GM20000 (cell line): Measurements from ENCODE around the gene TNIK.

Experiments
- DNase-seq: peaks from one replicate; pipeline ENCODE4 v3.0.0; 2012; ENCODE audit warnings: low spot score
- TF ChIP-seq, protein P1 (sequence below): IDR thresholded peaks from 2 replicates; pipeline ENCODE4 v1.5.1; 2012; ENCODE audit warnings: mild to moderate bottlenecking, control low read depth; ENCODE audit errors: extremely low read depth, missing control alignments

Gene TNIK

DNA sequence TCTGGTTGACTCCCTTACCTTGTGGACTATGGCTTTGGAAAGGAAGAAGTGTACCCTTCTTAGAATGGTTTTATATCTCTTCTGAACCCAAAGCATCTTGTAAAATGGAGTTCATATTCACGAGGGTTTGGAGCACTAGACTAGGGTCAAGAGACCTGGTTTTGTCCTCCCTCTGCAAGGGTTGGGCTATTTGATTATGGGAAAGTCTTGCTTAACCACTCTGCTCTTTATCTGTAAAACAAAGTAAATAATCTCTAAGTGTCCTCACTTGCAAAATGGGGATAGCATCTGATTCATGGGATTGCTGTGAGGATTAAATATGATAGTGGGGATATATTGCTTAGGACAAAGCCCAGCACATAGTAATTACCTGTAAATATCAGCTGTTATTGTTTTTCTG lies 415.8 kb downstream of the TNIK start:
- DNase-seq: no peak

DNA sequence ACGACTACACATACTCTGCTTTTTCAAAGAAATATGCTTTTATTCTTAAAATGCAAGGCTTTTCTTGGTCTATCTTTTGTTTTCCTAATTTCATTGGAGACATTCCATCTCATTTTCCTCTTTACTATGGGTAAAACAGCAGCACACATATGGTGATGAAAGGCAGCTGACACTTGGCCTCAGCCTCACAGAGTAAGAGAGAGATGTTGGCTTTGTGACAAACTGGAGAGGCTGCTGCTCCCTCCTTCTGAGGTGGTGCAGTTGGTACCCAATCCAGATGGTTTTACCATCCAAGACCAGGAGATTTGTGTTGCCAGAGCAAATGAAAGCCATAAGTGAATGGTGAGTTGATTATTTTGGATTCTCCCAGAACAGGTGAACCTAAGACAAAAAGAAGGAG lies 420.5 kb downstream of the TNIK start:
- no peak for DNase-seq
- TF ChIP-seq, protein P1, sequence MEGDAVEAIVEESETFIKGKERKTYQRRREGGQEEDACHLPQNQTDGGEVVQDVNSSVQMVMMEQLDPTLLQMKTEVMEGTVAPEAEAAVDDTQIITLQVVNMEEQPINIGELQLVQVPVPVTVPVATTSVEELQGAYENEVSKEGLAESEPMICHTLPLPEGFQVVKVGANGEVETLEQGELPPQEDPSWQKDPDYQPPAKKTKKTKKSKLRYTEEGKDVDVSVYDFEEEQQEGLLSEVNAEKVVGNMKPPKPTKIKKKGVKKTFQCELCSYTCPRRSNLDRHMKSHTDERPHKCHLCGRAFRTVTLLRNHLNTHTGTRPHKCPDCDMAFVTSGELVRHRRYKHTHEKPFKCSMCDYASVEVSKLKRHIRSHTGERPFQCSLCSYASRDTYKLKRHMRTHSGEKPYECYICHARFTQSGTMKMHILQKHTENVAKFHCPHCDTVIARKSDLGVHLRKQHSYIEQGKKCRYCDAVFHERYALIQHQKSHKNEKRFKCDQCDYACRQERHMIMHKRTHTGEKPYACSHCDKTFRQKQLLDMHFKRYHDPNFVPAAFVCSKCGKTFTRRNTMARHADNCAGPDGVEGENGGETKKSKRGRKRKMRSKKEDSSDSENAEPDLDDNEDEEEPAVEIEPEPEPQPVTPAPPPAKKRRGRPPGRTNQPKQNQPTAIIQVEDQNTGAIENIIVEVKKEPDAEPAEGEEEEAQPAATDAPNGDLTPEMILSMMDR: no peak

More for the DNA sequence above, 415.8 kb downstream of the TNIK start:
- TF ChIP-seq, protein P1: no peak

DNA sequence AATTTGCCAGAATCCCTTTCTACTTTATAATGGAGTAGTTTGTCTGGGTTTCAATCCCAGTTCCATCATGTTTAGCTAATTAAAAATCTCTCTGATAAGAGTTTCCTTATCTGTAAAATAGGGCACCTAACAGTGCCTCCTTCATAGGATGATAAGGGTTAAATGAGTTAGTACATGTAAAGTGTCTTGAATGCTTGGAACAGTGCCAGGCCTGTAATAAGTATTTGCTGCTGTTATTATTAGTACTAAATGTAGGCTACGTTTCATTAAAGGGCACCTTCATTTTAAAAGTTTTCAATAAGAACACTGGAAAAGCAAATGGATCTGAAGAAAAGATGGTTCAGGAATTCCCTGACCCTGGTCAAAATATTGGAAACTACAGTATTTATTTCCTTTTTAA lies 421.9 kb downstream of the TNIK start:
- TF ChIP-seq, protein P1: no peak
- no peak for DNase-seq

DNA sequence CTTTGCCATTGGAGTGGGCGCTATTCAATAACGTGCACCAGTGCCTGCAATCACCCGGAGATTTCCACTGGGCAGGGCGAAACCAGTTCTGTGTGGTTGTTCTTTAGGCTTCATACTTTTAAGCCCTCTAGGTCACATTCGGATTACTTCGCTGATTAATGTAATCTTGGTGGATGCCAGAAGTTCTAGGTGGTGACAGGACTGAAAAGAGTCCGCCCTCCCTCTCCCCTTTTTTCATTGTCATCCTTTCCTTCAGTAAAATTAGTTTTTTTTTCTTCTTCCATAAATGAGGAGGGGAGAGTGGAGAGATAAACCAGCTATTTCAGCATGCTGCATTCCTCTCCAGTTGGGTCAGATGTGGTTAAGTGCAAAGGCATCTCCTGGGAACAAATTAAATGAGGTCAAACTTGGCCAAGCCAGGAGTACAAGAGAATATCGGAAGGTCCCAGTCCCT lies 431.4 kb downstream of the TNIK start:
- DNase-seq: no peak
- TF ChIP-seq, protein P1: no peak

DNA sequence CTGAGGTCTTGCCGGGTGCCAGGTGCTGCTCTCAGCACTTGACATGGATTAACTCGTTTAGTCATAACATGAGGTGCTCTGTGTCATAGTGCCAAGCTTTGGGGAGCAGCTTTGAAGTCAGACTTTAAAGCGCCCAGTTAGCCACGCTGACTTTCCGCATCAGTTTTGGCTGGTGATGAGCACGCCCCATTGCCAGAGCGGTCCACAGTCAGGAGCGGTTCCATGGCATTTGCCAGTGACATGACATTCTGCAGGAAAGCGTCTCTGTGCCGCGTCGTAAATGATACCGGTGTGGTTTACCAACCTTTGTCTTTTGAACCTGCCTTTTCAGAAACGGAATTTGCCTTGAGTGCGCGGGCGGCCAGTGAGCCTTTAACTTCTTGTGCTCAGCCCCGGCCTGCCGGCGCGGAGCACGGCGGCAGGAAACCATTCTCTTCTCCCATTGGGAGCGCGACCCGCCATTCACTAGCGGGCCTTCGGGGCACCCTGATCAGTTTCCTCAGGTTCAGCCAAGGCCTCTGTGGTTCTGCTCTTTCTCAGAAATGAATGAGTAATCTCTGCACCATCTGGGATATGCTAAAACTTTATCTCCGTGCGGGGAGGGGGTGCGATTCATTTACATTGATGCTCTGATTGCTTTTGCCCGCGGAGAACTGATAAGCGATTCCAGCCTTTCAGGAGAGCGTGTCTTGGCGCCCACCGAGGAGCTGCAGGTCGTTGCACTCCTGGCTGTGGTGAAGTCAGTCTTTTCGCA lies 432.0 kb downstream of the TNIK start:
- no peak for DNase-seq
- TF ChIP-seq, protein P1: no peak

DNA sequence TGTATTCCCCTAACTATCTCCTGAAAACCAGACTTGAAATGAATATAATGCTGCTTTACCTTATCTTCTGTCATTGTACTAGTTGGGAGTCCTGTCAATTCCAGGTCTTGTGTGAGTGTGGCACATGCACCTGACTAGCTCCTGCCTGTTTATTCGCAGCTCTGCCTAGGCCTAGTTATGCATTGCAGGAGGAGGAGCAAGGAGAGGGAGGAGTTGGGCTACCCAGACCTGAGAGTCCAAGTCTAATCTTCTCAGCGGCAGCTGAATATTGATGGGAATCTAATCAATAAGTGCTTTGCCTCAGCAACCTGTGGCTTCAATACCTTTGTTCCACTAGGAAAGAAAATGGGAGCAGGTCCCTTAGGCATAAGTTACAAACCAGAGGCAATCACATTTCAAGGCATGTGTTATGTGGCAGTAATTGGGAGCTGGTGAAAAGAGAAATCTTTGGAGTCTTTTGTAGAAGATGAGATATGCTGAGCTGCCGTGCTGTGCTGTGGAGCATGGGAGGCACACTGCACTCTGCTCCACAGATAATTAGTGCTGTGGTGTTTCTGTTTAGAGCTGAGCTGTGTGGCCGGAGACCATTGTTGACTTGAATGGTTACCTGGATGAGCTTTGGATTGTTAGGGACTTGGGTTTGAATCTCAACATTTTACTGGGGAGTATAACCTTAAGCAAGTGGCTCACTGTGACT lies 433.5 kb downstream of the TNIK start, which contains the start of gene SLC2A2:
Gene SLC2A2 (minus strand): TSS at position 124 of the 697 bp plus-strand sequence. CDS start 50 bp downstream, at position 74.
- TF ChIP-seq, protein P1: no peak
- no peak for DNase-seq

DNA sequence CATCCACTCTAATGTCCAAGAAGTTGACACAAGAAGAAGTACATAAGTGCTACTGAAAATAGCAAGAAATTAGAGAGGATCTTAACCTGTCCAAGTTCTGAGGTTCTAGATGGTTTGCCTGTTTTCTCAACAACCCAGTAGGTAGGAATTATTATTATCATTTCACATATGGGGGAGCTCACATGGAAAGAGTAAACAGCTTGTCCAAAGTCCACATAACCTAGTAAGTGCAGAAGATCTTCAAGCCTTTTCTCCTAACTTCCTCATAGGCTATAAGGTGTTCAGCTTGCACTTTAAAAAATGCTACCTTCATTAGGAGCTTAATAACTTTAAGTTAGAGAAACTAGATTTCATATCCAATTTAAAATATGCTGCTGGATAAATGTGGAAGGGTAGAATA lies 436.6 kb downstream of the TNIK start:
- TF ChIP-seq, protein P1: no peak
- DNase-seq: no peak
